Right lobe of liver (tissue), 6 donors: Measurements from ENCODE around the gene SPINT2. TPM values are rescaled to one million over a fixed set of nuclear protein-coding genes. Genes with fewer than 3 reads are reported as not detected.
"Not testable (repeated sequence)": the region's sequence is repeated elsewhere in the genome, so short reads cannot be mapped to it uniquely, and the experiment has no call there.

Experiments used
- ATAC-seq, 4 donors: fragments of 200-7000 bp; cut with Tn5 transposase; one replicate each; pipeline ENCODE4 v1.9.1; 2020; ENCODE audit warnings: mild to moderate bottlenecking in 4 of 4, moderate library complexity in 4 of 4
- DNase-seq, 3 donors: peaks; one replicate each; pipeline ENCODE4 v3.0.0-alpha.2; 2020
- H3K27ac ChIP-seq, 3 donors: fragments of 200-600 bp; one replicate each; pipeline ENCODE4 v1.8.0; 2022
- H3K27me3 ChIP-seq, 2 donors: fragments of 200-600 bp; one replicate each; pipeline ENCODE4 v1.8.0; 2022
- H3K36me3 ChIP-seq, 4 donors: fragments of 200-600 bp; sonication (generic) in 1 of 4; one replicate each; pipeline versions ENCODE4 v1.5.1 to v1.8.0; 2017 to 2022; ENCODE audit warnings: control low read depth in 1 of 4
- H3K4me1 ChIP-seq, 4 donors: fragments of 200-600 bp; sonication (generic) in 1 of 4; one replicate each; pipeline versions ENCODE4 v1.5.1 to v1.8.0; 2017 to 2022; ENCODE audit warnings: control low read depth in 1 of 4
- H3K4me3 ChIP-seq, 3 donors: fragments of 200-600 bp; one replicate each; pipeline ENCODE4 v1.8.0; 2022
- H3K9me3 ChIP-seq, 4 donors: fragments of 200-600 bp; sonication (generic) in 1 of 4; one replicate each; pipeline versions ENCODE4 v1.5.1 to v1.8.0; 2017 to 2022; ENCODE audit warnings: control low read depth in 1 of 4
- CTCF ChIP-seq, 4 donors: fragments of 200-600 bp in 3 of 4; fragments of 450-650 bp in 1 of 4; IDR thresholded peaks; one replicate each; pipeline versions ENCODE4 v1.5.1 to v1.8.0; 2016 to 2022; ENCODE audit warnings: antibody characterized with exemption in 4 of 4, mild to moderate bottlenecking in 2 of 4
- POLR2A ChIP-seq: fragments of 450-650 bp; IDR thresholded peaks from one replicate; pipeline ENCODE4 v1.6.1; 2017; ENCODE audit warnings: antibody characterized with exemption, mild to moderate bottlenecking
- WGBS: methylation state at CpG from one replicate; pipeline ENCODE4 v1.1.6; 2018; ENCODE audit warnings: low coverage, low lambda C conversion rate; ENCODE audit not compliant: insufficient coverage; ENCODE audit errors: missing lambda C conversion rate; 5-methylcytosine and 5-hydroxymethylcytosine counted together
- intact Hi-C, 2 donors: fragments of 100-400 bp; cut with DNase I; formaldehyde crosslinking; loops; one replicate each; pipeline versions ENCODE4 v1.11.2 to v1.14.1; 2022
- total RNA-seq, 6 experiments: library from RNA; depleted of rRNA in 2 of 6; stranded (reverse); fragments of >200 nt in 2 of 6; fragmentation: NEBNext Ultra II Directional in 3 of 6; extraction: Animal tissue kit (Norgen Biotek cat#: 25700) in 3 of 6; gene quantifications; one replicate each; pipeline versions ENCODE4 v1.1.0 to v1.2.4, GENCODE V29; 2016 to 2023
- donor health status: DM: no; HTN: yes; CAD: no.
- donor health status: DM: no; HTN: no; CAD: no.
- donor health status: DM: no; HTN: no; CAD: no.
- donor health status: DM: no; HTN: yes; CAD: no.
- donor health status: DM: no; HTN: yes; CAD: no.

Gene SPINT2
- total RNA-seq, 6 experiments from 2014 or later: 3.5 to 19.1 (median 6.2) TPM

- Histone ChIP-seq H3K27ac (no peak overlapping the region), H3K4me1 (no peaks in the 10 kb centered on the region), H3K9me3 (no peaks in the 10 kb centered on the region), H3K4me3 (no peak overlapping the region), H3K36me3 (no peaks in the 10 kb centered on the region), H3K27me3 (peaks cover 0 to 21% of the 10 kb centered on the region in 2 donors)
- WGBS: 2% methylated on average over 48 of the region's 80 CpGs
- TF ChIP-seq CTCF (IDR thresholded peaks at IDR 0.05) (no peak), POLR2A (no peak)
- intact Hi-C loops: loop anchor here in 1 of 2 donors (10.0 kb wide), 1 partner anchor 334 kb away; no protein-coding TSS in a partner anchor
- DNase-seq (no peak), ATAC-seq (no peak)
Observed at GRCh38 chr19:38228491-38229439, 35.6 kb upstream of the SPINT2 start.

- peaks cover 0 to 20% of the 10 kb centered on the region in 2 donors for H3K27me3 ChIP-seq
- H3K9me3 ChIP-seq: no peaks in the 10 kb centered on the region
- ATAC-seq: peak; percentile 26 to 62 (median 60)
- no peak overlapping the region for H3K27ac ChIP-seq
- DNase-seq: no peak
- no peak overlapping the region for H3K4me3 ChIP-seq
- TF ChIP-seq POLR2A: no peak
- no peak for TF ChIP-seq CTCF (IDR thresholded peaks at IDR 0.05)
- H3K4me1 ChIP-seq: no peaks in the 10 kb centered on the region
- intact Hi-C loops: loop anchor here (10.0 kb wide), 1 partner anchor 335 kb away; no protein-coding TSS in a partner anchor
- WGBS: no CpG with 5 or more reads among the region's 54 CpGs
- H3K36me3 ChIP-seq: no peaks in the 10 kb centered on the region
Observed at GRCh38 chr19:38229585-38230073, 34.7 kb upstream of the SPINT2 start.

DNA sequence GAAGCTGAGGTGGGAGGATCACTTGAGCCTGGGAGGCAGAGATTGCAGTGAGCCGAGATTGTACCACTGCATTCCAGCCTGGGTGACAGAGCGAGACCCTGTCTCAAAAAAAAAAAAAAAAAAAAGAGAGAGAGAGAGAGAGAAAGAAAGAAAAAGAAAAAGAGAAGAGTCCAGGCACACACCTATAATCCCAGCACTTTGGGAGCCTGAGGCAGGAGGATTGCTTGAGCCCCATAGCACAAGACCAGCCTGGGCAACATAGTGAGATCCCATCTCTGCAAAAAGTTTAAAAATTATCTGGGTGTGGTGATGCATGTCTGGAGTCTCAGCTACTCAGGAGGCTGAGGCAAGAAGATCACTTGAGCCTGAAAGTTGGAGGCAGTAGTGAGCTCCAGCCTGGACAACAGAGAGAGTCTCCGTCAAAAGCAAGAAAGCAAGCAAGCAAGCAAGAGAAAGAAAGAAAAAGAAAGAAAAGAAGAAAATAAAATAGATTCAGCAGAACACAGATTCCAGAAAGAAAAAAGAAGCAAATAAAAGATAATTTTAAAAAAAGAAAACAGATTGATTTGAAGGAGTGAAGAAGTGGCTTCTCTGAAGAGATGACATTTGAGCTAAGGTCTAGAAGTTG is 33.8 kb upstream of the SPINT2 start:
- ATAC-seq, H3K4me3 ChIP-seq, H3K9me3 ChIP-seq, H3K27ac ChIP-seq, DNase-seq, H3K36me3 ChIP-seq, H3K4me1 ChIP-seq: not testable (repeated sequence)
- H3K27me3 ChIP-seq: peaks cover 0 to 20% of the 10 kb centered on the region in 2 donors
- intact Hi-C loops: loop anchor here in 1 of 2 donors (10.0 kb wide), 1 partner anchor 336 kb away; no protein-coding TSS in a partner anchor
- WGBS: 67% methylated on average over 1 of the region's 3 CpGs

DNA sequence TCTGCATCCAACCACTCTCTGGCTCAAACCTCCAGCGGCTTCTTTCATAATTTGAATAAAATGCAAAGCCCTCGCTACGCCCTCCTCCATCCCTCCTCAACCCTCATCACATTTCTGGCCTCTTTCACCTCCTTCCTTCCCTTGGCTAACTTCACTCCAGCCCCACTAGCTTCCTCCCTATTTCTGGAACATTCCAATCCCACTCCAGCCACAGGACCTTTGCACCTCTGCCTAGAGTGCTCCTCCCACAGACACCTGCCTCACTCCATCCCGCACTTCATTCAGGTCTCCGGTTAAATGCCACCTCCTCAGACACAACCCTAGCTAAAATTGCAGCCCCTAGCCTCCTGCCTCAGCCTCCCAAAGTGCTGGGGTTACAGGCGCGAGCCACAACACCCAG is 32.5 kb upstream of the SPINT2 start:
- ATAC-seq (no peak), DNase-seq (no peak)
- Histone ChIP-seq H3K9me3 (no peaks in the 10 kb centered on the region), H3K27ac (no peak overlapping the region), H3K36me3 (no peaks in the 10 kb centered on the region), H3K27me3 (peaks cover 0 to 20% of the 10 kb centered on the region in 2 donors), H3K4me3 (no peak overlapping the region), H3K4me1 (no peaks in the 10 kb centered on the region)
- 80% methylated on average over 7 of the region's 7 CpGs for WGBS
- intact Hi-C loops: loop anchor here in 1 of 2 donors (10.0 kb wide), 1 partner anchor 337 kb away; no protein-coding TSS in a partner anchor
- TF ChIP-seq POLR2A: no peak
- no peak for TF ChIP-seq CTCF (IDR thresholded peaks at IDR 0.05)
